ENCODE measurements around the gene PIK3CA.

- TF ChIP-seq EP300 (IDR thresholded peaks at IDR 0.05) (no peak), CTCF (IDR thresholded peaks at IDR 0.05) (no peak)
Observed at GRCh38 chr3:179186426-179186825, 38.3 kb downstream of the PIK3CA start.
